ENCODE results near the gene GSPT2. TPM values are rescaled to one million over a fixed set of nuclear protein-coding genes. Genes with fewer than 3 reads are reported as not detected.

GSPT2 gene
- total RNA-seq, 1 experiment from 2014 or later: 12.1 TPM

DNA sequence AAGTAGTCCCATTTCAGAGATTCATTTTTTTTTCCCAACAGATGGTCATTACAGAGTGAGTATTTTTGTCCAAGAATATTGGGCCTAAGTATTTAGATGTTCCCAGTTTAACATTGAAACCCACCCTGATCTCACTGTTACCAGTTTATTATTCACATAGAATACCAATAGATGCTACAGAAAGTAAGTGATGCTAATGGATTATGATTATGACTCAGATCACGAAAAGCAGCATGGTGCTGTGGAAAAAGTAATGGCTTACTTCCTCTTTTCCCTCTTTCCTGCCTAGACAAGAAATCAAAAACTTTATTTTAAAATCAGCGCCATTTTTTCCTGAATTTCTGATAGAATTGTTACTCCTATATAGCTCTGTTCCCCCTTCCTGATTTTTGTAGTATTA is 51.9 kb downstream of the GSPT2 start:
- no peaks in the 10 kb centered on the region for H3K9me3 ChIP-seq (replicated peaks)
- no peaks in the 10 kb centered on the region for H3K4me1 ChIP-seq
- no peaks in the 10 kb centered on the region for H3K36me3 ChIP-seq
- H3K4me3 ChIP-seq: no peak overlapping the region
- no peak overlapping the region for H3K27ac ChIP-seq
- H3K27me3 ChIP-seq: no peaks in the 10 kb centered on the region
- no peak for DNase-seq

Other genes with a start within 250 kb of the GSPT2 start
- 33.7 and 35.8 TPM in 2 replicates for gene NUDT11, start 246.8 kb upstream of the GSPT2 start, total RNA-seq (2014; rRNA removed; shearing (Covaris generic))
- gene CENPVL3, start 124.5 kb upstream of the GSPT2 start, total RNA-seq (2014; rRNA removed; shearing (Covaris generic)): not detected in 2 replicates
- not detected in 2 replicates for gene CENPVL2, start 60.6 kb upstream of the GSPT2 start, total RNA-seq (2014; rRNA removed; shearing (Covaris generic))
- gene CENPVL1, start 32.9 kb upstream of the GSPT2 start, total RNA-seq (2014; rRNA removed; shearing (Covaris generic)): not detected in 2 replicates
- 101 and 102 TPM in 2 replicates for gene MAGED1, start 150.2 kb downstream of the GSPT2 start, total RNA-seq (2014; rRNA removed; shearing (Covaris generic))

All from SJCRH30 (cell line).